Measurements from ENCODE around the gene CCL5.

- TF ChIP-seq CTCF (IDR thresholded peaks at IDR 0.05) (no peak), ESRRA (IDR thresholded peaks at IDR 0.05; ENCODE audit: borderline replicate concordance, low read length) (no peak), USF2 (IDR thresholded peaks at IDR 0.05) (no peak), JUN (IDR thresholded peaks at IDR 0.05) (no peak)
Observed at GRCh38 chr17:35856603-35857002, 23.6 kb downstream of the CCL5 start.

All from A549 (cell line).